Sigmoid colon (tissue), 7 donors: ENCODE data around the gene FAM50B. TPM values are rescaled to one million over a fixed set of nuclear protein-coding genes. Genes with fewer than 3 reads are reported as not detected.

ENCODE experiments used
- DNase-seq: peaks from one replicate; pipeline ENCODE4 v3.0.0-alpha.2; 2019
- H3K27ac ChIP-seq, 4 donors: fragments of 200-600 bp; sonication (generic); one replicate each; pipeline ENCODE4 v1.5.1; 2016 to 2019; ENCODE audit warnings: mild to moderate bottlenecking in 1 of 4
- H3K27me3 ChIP-seq, 3 donors: fragments of 200-600 bp; sonication (generic); one replicate each; pipeline ENCODE4 v1.5.1; 2019; ENCODE audit warnings: mild to moderate bottlenecking in 1 of 3
- H3K36me3 ChIP-seq, 4 donors: fragments of 200-600 bp; sonication (generic); one replicate each; pipeline ENCODE4 v1.5.1; 2016 to 2019
- H3K4me1 ChIP-seq, 4 donors: fragments of 200-600 bp; sonication (generic); one replicate each; pipeline ENCODE4 v1.5.1; 2017 to 2019
- H3K4me3 ChIP-seq, 4 donors: fragments of 200-600 bp; sonication (generic); one replicate each; pipeline ENCODE4 v1.5.1; 2017 to 2019; ENCODE audit warnings: mild to moderate bottlenecking in 2 of 4, moderate library complexity in 1 of 4
- H3K9me3 ChIP-seq, 4 donors: fragments of 200-600 bp in 3 of 4; sonication (generic) in 3 of 4; one replicate each; pipeline versions ENCODE4 v1.5.1 to v1.6.1; 2013 to 2019
- EP300 ChIP-seq, 4 donors: sonication (generic); formaldehyde crosslinking; IDR thresholded peaks; one replicate each; pipeline ENCODE4 v1.6.1; 2017; ENCODE audit warnings: antibody characterized with exemption in 4 of 4
- POLR2A ChIP-seq, 2 donors: fragments of 450-650 bp; IDR thresholded peaks; one replicate each; pipeline ENCODE4 v1.6.1; 2016; ENCODE audit warnings: antibody characterized with exemption in 2 of 2, mild to moderate bottlenecking in 2 of 2, moderate library complexity in 2 of 2
- POLR2AphosphoS5 ChIP-seq, 4 donors: sonication (generic); formaldehyde crosslinking; IDR thresholded peaks; one replicate each; pipeline ENCODE4 v1.6.1; 2017; ENCODE audit warnings: antibody characterized with exemption in 4 of 4
- WGBS, 2 donors: extraction: QIAGEN DNeasy Blood & Tissue Kit; methylation state at CpG; one replicate each; pipeline ENCODE4 v1.1.7; 2013; 5-methylcytosine and 5-hydroxymethylcytosine counted together
- intact Hi-C: fragments of 100-400 bp; cut with DNase I; formaldehyde crosslinking; loops from one replicate; pipeline ENCODE4 v1.15.1; 2023
- polyA plus RNA-seq, 3 donors: library from polyadenylated mRNA; stranded (reverse); fragments of 200-250 nt; gene quantifications; one replicate each; pipeline ENCODE4 v1.2.3, GENCODE V29; 2013
- total RNA-seq, 4 donors: library from RNA; depleted of rRNA; stranded (reverse); fragments of >200 nt; gene quantifications; one replicate each; pipeline ENCODE4 v1.1.0, GENCODE V29; 2016
- TF ChIP-seq, protein P1 (sequence below), 4 experiments: fragments of 450-650 bp in 3 of 4; fragments of 200-600 bp in 1 of 4; IDR thresholded peaks; one replicate each; pipeline ENCODE4 v1.5.1; 2016 to 2019; ENCODE audit warnings: antibody characterized with exemption in 4 of 4, mild to moderate bottlenecking in 3 of 4, moderate library complexity in 2 of 4
- donor health status: healthy with polysubstance abuse.
- donor health status: Bipolar disorder and iron deficiency.
- donor health status: healthy.

Gene FAM50B
- total and polyA plus RNA-seq, 7 donors: 2.5 to 16.1 (median 9.6) TPM

DNA sequence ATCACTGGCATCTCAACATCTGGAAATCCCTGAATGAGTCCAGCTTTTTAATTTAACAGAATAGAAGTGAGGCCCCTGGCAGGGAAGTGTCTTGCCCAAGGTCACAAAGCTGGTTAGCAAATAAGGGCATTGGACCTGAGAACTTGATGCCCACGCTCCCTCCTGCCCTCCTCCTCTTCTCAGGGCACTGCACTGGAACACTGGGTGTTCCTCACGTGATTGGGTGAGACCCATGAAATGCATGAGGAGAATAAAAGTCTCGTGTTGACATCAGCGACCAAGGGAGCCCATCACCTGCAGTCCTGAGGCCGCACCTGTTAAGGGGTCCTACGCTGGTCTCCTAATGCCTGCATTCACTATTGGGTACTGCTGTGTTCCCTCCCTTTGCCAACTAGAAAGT is 7.4 kb downstream of the FAM50B start:
- 82 to 89% methylated on average over 6 of the region's 6 CpGs for WGBS, 2 donors

DNA sequence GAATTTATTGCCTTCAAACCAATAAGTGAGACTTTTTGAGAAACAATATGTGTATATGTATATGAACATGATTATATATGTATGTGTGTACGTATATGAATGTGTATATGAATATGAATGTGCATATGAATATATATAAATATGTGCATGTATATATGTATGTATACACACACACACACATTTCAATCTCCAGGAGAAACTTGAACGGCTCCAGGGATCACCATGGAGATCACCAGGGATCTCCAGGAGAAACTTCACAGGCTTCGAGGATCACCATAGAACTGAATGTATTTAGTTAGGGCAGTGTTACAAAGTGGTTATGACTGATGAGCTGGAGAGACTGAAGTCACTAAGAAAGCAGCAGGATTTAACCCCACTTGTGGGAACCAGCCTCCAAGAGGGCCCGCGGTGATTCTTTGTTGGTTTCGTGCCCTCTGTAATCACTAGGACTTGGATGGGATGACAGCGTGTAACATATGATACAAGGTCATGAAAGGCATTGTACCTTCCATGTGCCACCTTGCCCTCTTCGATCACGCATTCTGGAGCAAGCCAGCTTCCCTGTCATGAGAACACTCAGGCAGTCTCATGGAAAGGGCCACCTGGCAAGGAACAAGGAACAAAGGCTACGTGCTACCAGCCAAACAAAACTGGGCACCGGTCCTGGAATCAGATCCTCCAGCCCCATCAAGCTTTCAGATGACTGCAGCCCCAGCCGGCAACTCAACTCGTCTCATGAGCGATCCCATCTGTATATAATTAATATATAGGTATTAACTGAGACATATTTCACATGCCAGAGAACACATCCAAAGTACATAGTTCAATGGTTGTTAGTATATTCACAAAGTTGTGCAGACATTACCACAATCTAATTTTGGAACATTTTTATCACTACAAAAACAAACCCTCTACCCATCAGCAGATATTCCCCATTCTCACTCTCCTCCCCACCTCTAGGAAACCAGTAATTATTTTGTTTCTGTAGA is 8.6 kb downstream of the FAM50B start:
- 90 to 94% methylated on average over 14 of the region's 14 CpGs for WGBS, 2 donors
- no peak for DNase-seq

More for the DNA sequence above, 7.4 kb downstream of the FAM50B start:
- Histone ChIP-seq H3K27ac (no peak overlapping the region), H3K4me1 (no peaks in the 10 kb centered on the region), H3K9me3 (no peaks in the 10 kb centered on the region), H3K27me3 (no peaks in the 10 kb centered on the region), H3K4me3 (no peak overlapping the region), H3K36me3 (no peaks in the 10 kb centered on the region)
- TF ChIP-seq POLR2A (IDR thresholded peaks at IDR 0.05): no peak
- TF ChIP-seq, protein P1, sequence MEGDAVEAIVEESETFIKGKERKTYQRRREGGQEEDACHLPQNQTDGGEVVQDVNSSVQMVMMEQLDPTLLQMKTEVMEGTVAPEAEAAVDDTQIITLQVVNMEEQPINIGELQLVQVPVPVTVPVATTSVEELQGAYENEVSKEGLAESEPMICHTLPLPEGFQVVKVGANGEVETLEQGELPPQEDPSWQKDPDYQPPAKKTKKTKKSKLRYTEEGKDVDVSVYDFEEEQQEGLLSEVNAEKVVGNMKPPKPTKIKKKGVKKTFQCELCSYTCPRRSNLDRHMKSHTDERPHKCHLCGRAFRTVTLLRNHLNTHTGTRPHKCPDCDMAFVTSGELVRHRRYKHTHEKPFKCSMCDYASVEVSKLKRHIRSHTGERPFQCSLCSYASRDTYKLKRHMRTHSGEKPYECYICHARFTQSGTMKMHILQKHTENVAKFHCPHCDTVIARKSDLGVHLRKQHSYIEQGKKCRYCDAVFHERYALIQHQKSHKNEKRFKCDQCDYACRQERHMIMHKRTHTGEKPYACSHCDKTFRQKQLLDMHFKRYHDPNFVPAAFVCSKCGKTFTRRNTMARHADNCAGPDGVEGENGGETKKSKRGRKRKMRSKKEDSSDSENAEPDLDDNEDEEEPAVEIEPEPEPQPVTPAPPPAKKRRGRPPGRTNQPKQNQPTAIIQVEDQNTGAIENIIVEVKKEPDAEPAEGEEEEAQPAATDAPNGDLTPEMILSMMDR (IDR thresholded peaks at IDR 0.05): no peak
- no peak for TF ChIP-seq POLR2AphosphoS5 (IDR thresholded peaks at IDR 0.05)
- no peak for TF ChIP-seq EP300 (IDR thresholded peaks at IDR 0.05)
- no peak for DNase-seq
- intact Hi-C loops: no loop called here

DNA sequence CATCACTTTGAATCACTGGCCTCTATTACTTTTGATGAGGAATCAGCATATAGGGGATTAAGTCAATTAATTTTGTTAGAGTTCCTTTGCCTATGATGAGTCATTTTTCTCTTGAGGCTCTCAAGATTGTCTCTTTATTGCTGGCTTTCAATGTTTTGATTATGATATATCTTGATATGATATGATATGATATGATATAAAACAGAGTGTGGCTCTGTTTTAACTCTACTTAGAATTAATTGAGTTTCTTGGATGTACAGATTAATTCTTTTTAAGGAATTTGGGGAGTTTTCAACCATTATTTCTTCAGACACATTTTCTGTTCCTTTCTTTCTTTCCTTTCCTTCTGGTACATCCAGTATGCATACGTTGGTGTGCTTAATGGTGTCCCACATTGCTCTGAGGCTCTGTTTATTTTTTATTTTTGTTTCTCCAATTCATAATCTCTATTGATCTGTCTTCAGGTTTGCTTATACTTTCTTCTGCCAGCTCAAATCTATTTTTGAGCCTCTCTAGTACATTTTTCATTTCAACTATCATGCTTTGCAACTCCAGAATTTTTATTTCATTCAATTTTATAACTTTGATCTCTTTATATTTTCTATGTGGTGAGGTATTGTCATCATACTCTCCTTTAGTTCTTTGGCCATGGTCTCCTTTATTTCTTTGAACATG is 10.8 kb downstream of the FAM50B start:
- H3K27me3 ChIP-seq: no peaks in the 10 kb centered on the region
- DNase-seq: no peak
- H3K4me3 ChIP-seq: no peak overlapping the region
- H3K27ac ChIP-seq: no peak overlapping the region
- intact Hi-C loops: no loop called here
- TF ChIP-seq POLR2A (IDR thresholded peaks at IDR 0.05) (no peak), POLR2AphosphoS5 (IDR thresholded peaks at IDR 0.05) (no peak), EP300 (IDR thresholded peaks at IDR 0.05) (no peak)
- TF ChIP-seq, protein P1 (IDR thresholded peaks at IDR 0.05): no peak
- WGBS, 2 donors: 86 to 87% methylated on average over 1 of the region's 1 CpG
- no peaks in the 10 kb centered on the region for H3K36me3 ChIP-seq
- H3K9me3 ChIP-seq: no peaks in the 10 kb centered on the region
- H3K4me1 ChIP-seq: no peaks in the 10 kb centered on the region

More for the DNA sequence above, 8.6 kb downstream of the FAM50B start:
- H3K4me3 ChIP-seq: no peak overlapping the region
- no peaks in the 10 kb centered on the region for H3K27me3 ChIP-seq
- H3K4me1 ChIP-seq: no peaks in the 10 kb centered on the region
- H3K36me3 ChIP-seq: no peaks in the 10 kb centered on the region
- H3K27ac ChIP-seq: no peak overlapping the region
- no peaks in the 10 kb centered on the region for H3K9me3 ChIP-seq
- TF ChIP-seq, protein P1 (IDR thresholded peaks at IDR 0.05): no peak
- TF ChIP-seq POLR2A (IDR thresholded peaks at IDR 0.05): no peak
- no peak for TF ChIP-seq EP300 (IDR thresholded peaks at IDR 0.05)
- TF ChIP-seq POLR2AphosphoS5 (IDR thresholded peaks at IDR 0.05): no peak
- intact Hi-C loops: no loop called here

DNA sequence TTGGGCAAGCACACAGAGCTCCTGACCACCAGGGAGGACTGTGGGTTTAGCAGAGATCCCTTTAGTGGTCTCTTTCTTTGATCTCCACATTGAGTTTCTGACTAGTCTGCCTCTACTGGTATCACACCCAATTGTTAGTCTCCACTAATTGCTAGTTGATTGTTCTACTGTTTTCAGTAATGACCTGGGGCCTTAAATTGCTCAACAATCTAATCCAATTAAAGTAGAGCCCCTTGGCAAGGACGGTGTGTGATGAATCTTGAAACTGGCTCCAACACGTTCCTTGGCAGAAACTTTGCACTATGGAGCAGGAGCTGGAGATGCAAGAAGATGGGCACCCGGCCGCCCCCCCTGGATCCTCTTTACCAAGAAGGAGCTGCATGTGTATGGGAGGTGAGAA is 12.3 kb downstream of the FAM50B start:
- Histone ChIP-seq H3K36me3 (no peaks in the 10 kb centered on the region), H3K9me3 (no peaks in the 10 kb centered on the region), H3K27me3 (no peaks in the 10 kb centered on the region), H3K27ac (no peak overlapping the region), H3K4me1 (no peaks in the 10 kb centered on the region), H3K4me3 (no peak overlapping the region)
- DNase-seq: no peak
- intact Hi-C loops: no loop called here
- 84 to 86% methylated on average over 4 of the region's 4 CpGs for WGBS, 2 donors
- no peak for TF ChIP-seq POLR2AphosphoS5 (IDR thresholded peaks at IDR 0.05)
- no peak for TF ChIP-seq POLR2A (IDR thresholded peaks at IDR 0.05)
- no peak for TF ChIP-seq EP300 (IDR thresholded peaks at IDR 0.05)
- TF ChIP-seq, protein P1 (IDR thresholded peaks at IDR 0.05): no peak
